Measurements from ENCODE around the gene SERINC4.

The SERINC4 gene

GRCh38 chr15:43769584-43770228 lies 30.3 kb downstream of the SERINC4 start:
- TF ChIP-seq, protein P1, sequence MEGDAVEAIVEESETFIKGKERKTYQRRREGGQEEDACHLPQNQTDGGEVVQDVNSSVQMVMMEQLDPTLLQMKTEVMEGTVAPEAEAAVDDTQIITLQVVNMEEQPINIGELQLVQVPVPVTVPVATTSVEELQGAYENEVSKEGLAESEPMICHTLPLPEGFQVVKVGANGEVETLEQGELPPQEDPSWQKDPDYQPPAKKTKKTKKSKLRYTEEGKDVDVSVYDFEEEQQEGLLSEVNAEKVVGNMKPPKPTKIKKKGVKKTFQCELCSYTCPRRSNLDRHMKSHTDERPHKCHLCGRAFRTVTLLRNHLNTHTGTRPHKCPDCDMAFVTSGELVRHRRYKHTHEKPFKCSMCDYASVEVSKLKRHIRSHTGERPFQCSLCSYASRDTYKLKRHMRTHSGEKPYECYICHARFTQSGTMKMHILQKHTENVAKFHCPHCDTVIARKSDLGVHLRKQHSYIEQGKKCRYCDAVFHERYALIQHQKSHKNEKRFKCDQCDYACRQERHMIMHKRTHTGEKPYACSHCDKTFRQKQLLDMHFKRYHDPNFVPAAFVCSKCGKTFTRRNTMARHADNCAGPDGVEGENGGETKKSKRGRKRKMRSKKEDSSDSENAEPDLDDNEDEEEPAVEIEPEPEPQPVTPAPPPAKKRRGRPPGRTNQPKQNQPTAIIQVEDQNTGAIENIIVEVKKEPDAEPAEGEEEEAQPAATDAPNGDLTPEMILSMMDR (IDR thresholded peaks at IDR 0.05; ENCODE audit: control insufficient read depth, extremely low read depth, insufficient read depth), result peak; percentile 84
- no peak overlapping the region for H3K4me3 ChIP-seq (ENCODE audit: low read depth, low read length)
- no peak for DNase-seq (ENCODE audit: low read depth)

DNA sequence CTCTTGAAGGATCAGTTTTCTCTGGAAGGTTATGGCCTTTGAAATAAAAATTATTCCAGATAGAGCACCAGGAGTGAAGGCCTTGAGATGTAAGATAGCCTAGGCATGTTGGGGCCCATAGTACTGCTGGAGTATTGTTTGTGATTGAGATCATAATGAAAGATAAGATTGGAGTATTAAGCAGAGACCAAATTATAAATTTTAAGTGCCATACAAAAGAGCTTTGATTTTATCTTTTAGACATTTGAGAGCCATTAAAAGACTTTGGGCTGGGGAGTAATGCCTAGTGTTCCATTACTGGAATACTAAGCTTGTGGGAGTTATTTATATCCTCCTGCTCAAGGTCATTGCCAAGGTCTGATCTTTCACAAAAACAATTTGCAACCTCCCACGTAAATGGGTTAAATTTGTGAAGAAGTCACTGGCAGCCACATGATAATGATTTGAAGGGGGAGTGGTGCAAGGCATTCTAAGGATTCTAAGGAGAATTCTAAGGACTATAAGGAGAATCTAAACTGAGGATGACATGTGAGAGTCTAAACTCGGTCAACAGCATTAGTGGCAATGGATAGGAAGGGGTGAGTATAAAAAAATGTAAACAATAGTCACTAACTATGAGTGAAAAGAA lies 36.1 kb downstream of the SERINC4 start:
- no peak overlapping the region for H3K4me3 ChIP-seq (ENCODE audit: low read depth, low read length)
- no peak for DNase-seq (ENCODE audit: low read depth)
- TF ChIP-seq, protein P1 (IDR thresholded peaks at IDR 0.05; ENCODE audit: control insufficient read depth, extremely low read depth, insufficient read depth), result no peak

DNA sequence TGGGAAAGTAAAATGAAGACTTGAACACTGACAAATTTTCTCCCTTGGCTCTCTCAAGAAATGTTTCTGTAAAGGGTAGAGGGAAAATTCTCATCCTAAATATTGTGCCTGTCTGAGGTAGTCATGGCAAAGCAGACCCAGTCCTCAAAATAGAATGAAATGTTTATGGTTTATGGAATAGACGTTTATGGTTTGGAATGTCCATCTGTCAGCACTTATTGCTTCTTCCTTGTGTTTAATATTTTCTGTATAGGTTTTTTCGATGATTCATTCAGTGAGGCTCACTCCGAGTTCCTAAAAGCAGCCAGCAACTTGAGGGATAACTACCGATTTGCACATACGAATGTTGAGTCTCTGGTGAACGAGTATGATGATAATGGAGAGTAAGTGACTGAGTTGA lies 37.2 kb downstream of the SERINC4 start:
- DNase-seq (ENCODE audit: low read depth), result no peak
- H3K4me3 ChIP-seq (ENCODE audit: low read depth, low read length), result no peak overlapping the region
- TF ChIP-seq, protein P1 (IDR thresholded peaks at IDR 0.05; ENCODE audit: control insufficient read depth, extremely low read depth, insufficient read depth), result no peak

- TF ChIP-seq, protein P1 (IDR thresholded peaks at IDR 0.05; ENCODE audit: control insufficient read depth, extremely low read depth, insufficient read depth), result no peak
- no peak for DNase-seq (ENCODE audit: low read depth)
- no peak overlapping the region for H3K4me3 ChIP-seq (ENCODE audit: low read depth, low read length)
These were observed 48.1 kb downstream of the SERINC4 start for GRCh38 chr15:43751885-43752284.

GRCh38 chr15:43749690-43750345 lies 50.2 kb downstream of the SERINC4 start:
- no peak overlapping the region for H3K4me3 ChIP-seq (ENCODE audit: low read depth, low read length)
- DNase-seq (ENCODE audit: low read depth), result no peak
- TF ChIP-seq, protein P1 (IDR thresholded peaks at IDR 0.05; ENCODE audit: control insufficient read depth, extremely low read depth, insufficient read depth), result no peak

DNA sequence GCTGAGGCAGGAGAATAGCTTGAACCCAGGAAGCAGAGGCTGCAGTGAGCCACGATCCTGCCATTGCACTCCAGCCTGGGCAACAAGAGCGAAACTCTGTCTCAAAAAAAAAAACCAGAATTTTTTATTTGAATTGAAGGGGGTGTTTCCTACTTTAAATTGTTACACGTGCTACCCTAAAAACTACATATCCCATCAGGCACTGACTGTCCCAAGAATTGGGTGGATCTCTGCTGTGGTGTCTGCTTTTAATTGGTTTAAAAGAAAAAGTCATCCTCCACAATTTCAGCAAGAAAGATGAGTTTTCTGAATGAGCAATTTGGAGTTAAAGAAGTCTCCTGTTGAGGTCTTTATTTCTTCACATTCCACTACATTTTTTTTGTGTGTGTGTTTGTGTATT lies 51.6 kb downstream of the SERINC4 start:
- H3K4me3 ChIP-seq (ENCODE audit: low read depth, low read length), result peak overlapping the region; percentile 83
- TF ChIP-seq, protein P1 (IDR thresholded peaks at IDR 0.05; ENCODE audit: control insufficient read depth, extremely low read depth, insufficient read depth), result no peak
- DNase-seq (ENCODE audit: low read depth), result no peak

DNA sequence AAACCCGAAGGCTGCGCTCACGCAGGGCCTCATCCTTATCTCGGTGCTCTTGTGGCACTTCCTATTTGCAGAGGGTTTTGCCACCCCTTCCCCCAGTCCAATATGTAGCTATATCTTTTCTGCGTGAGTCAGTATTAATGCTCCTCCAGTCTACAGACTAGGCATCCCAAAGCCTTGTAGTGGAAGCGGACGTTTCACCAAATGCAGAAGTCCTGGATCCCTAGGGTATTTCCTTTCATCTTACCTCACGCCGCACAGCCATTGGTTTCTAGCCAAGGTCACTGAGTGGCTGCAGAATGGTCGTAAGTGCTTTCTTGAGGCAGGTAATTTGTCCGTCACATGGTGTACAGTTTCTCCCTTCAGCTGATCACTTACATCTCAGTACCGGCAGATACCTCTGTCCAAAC lies 53.1 kb downstream of the SERINC4 start:
- H3K4me3 ChIP-seq (ENCODE audit: low read depth, low read length), result peak overlapping the region; percentile 83
- peak; percentile 31 for DNase-seq (ENCODE audit: low read depth)

GRCh38 chr15:43746245-43746902 lies 53.6 kb downstream of the SERINC4 start, which contains the start of gene PDIA3:
TSS of gene PDIA3 (plus strand) at chr15:43746438. CDS start at chr15:43746540, 102 bp downstream.
- peak within 1 kb of the TSS; percentile 83 for H3K4me3 ChIP-seq (ENCODE audit: low read depth, low read length)
- peak; percentile 61 for DNase-seq (ENCODE audit: low read depth)

All from LNCaP clone FGC (cell line).